Erythroblast (primary cell): ENCODE data around the gene PRDM11.

Source experiments
- GATA1 ChIP-seq: IDR thresholded peaks from 2 replicates; pipeline ENCODE4 v1.6.1; 2011; ENCODE audit warnings: low read depth, mild to moderate bottlenecking, control low read depth, low read length, moderate library complexity
- POLR2A ChIP-seq: IDR thresholded peaks from 2 replicates; pipeline ENCODE4 v1.6.1; 2011; ENCODE audit warnings: mild to moderate bottlenecking, low read length

GRCh38 chr11:45162916-45163879, 16.8 kb downstream of the PRDM11 start:
- TF ChIP-seq POLR2A (no peak), GATA1 (no peak)
